NCI-H1092 (cell line): Measurements from ENCODE around the gene SEPTIN2.
"Not testable (repeated sequence)": the region's sequence is repeated elsewhere in the genome, so short reads cannot be mapped to it uniquely, and the experiment has no call there.

Source experiments
- DNase-seq: peaks from one replicate; lab custom pipeline; 2025; lab: John Stamatoyannopoulos, UW

Gene SEPTIN2

DNA sequence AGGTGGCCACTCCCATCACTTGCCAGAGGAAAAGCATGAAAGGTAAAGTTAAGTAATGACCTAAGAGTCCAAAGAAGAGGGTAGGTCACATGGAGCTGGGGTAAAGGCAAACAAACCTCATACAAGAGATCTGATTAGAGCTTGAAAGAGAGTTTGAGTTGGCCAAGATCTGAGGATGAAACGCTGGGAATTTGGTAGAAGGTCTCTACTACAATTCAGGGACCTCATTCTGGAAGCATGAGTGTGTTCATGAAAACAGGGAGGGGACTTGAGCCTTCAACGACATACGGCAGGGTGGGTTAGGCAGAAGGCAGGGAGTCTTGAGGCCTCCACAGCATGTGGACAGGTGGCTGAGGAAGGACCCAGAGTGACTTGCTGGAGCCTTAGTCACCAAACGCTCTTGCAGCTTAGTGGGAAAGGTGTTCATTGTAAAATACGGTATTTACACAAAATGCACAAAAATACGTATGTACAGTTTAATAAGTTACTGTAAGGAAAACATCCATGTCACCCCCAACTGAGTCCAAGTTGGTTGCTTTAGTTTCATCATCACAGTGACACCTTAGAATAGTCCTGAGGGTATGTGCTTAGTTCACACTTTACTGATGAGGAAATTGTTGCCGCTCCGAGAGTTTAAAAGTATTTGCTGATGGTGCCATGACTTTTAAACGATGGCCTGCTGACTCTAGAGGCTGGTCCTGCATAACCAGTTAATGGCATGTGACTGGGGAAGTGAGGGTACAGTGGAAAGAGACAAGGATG, 35.3 kb downstream of the SEPTIN2 start:
- DNase-seq, result no peak

DNA sequence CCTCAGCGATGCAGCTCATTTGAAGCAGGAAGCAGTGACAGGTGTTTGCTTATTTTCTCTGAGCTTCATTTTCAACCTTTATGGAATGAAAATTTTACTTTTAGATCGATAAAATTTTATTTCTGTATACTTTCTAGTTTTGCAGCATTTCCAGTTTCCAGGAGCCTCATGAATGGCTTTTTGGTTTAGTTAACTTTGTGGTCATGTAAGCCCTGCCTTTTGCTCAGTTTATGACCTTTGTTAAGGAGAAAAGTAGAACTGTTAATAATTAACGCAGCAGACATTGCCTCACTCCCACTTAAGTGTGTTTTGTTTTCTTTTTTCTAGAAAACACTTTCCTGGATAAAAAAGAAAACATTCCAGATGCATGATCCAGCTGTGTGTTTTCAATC, 35.9 kb downstream of the SEPTIN2 start:
- DNase-seq, result no peak

DNA sequence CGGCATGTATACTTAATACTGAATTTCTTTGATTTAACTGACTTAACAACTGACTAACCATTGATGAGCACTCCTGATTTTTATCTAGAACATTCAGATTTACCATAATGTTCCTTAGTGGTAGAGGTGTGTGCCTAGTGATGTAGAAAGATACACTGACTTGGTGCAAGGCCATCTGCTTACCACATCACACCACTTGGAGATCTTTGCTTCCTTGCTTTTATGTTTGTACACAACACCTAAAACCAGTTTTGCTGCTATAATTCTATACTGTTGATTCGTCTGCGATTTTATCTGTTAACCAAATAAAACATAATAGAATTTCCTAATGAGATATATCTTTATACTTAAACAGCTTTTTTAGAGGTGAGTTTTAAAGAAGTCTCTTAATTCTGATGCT, 36.5 kb downstream of the SEPTIN2 start:
- no peak for DNase-seq

DNA sequence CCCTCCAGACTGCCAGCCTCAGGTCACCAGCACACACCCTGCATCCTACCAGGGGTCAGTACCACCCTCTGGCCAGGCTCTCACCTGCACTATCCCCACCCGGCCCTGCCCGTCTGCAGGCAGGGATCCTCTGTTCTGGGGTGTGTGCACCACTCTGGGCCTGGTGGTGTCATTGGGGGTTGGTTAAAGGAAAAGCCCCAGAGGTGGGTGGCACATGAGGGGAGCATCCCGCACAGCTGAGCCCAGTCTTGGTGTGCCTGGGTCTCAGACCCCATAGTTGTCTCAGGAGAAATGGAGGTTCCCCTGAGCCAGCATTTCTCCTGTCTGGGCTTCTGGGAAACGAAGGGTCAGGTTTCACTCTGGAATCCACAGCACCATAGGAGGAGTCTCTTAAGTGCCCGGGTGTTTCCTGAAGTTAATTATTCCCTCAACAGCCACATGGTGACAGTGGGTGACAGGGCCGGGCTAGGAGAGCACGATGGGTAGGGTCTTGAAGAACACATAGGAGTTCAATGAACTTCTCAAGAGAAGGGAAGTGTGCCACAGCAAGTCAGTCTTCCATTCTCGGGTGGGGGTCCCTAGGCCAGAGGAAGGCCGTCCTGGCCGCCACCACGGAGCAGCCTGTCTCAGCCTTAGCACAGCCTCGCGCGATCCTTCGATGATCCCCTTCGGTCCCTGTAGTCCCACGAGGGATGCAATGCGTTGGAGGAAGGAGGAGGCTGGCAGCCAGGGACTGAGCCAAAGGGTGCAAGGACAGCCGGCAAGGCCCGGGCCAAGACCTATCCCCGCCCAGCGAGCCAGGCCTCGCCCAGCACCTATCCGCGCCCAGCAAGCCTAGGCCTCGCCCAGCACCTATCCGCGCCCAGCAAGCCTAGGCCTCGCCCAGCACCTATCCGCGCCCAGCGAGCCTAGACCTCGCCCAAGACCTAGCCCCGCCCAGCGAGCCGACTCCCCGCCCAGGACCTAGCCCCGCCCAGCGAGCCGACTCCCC, 39.2 kb downstream of the SEPTIN2 start:
- DNase-seq, result no peak

DNA sequence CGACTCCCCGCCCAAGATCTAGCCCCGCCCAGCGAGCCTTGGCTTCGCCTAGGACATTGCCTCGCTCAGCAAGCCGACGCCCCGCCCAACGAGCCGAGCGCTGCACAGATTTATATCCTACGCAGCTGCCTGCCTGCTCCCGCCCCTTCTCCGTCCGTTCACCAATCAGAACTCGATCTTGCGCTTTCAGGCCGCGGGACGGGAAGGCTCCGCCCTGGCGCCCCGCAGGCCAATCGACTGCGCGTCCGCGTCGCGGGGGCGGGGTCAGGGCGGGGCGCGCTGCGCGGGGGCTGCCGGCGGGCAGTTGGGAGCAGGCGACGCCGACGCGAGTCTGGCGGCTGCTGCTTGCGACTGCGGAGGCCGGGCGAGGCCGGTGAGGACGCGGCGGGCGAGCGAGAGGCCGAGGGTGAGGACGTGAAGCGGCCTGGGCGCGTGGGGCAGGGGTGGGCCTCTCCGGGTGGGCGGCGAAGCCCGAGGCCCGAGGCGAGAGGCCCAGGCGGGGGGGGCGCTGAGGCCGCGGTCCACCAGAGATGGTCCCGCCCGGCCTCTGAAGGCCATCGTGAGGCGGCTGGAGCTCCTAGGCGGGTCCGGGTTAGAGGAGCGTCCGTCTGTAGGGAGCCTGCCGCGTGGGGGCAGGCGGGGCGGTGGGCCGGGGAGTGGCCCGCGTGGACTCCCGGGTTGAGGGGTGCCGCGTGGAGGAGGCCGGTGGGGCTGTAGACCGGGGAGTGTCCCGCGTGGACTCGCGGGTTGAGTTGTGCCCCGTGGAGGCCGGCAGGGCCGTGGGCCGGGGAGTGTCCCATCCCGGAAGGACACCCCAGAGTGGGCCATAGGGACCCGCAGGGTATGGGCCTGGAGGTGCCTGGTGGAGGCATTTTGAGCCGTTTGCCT, 40.5 kb downstream of the SEPTIN2 start, which contains the start of gene FARP2:
FARP2 (plus strand) TSS at position 303 of the 888 bp plus-strand sequence. CDS start 16,823 bp downstream, outside the sequence.
- peak; percentile 97 for DNase-seq

- no peak for DNase-seq
These were observed 41.1 kb downstream of the SEPTIN2 start for GRCh38 chr2:241356871-241357260.

GRCh38 chr2:241357531-241357930, 41.8 kb downstream of the SEPTIN2 start:
- DNase-seq, result no peak

GRCh38 chr2:241358470-241358869, 42.7 kb downstream of the SEPTIN2 start:
- DNase-seq, result no peak

- DNase-seq, result no peak
These were observed 43.8 kb downstream of the SEPTIN2 start for GRCh38 chr2:241359481-241360045.

- no peak for DNase-seq
These were observed 47.7 kb downstream of the SEPTIN2 start for GRCh38 chr2:241363426-241363825.

- no peak for DNase-seq
These were observed 49.1 kb downstream of the SEPTIN2 start for GRCh38 chr2:241364781-241365180.

GRCh38 chr2:241366678-241367077, 51.0 kb downstream of the SEPTIN2 start:
- DNase-seq, result no peak

DNA sequence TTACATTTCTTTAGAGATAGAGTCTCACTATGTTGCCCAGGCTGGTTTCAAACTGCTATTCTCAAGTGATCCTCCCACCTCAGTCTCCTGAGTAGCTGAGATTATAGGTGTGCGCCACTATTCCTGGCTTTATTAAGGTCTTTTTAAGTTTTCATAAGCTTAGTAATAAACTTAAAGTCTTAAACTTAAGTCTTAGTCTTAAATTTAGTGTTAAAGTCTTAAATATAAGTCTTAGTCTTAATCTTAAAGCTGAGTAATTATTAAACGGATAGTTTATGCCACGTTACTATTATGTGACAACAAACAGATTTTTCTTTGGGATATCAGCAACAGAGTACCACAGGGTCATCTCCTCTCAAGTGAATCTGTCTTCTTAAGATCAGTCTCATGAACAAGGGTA, 52.9 kb downstream of the SEPTIN2 start:
- DNase-seq, result no peak

DNA sequence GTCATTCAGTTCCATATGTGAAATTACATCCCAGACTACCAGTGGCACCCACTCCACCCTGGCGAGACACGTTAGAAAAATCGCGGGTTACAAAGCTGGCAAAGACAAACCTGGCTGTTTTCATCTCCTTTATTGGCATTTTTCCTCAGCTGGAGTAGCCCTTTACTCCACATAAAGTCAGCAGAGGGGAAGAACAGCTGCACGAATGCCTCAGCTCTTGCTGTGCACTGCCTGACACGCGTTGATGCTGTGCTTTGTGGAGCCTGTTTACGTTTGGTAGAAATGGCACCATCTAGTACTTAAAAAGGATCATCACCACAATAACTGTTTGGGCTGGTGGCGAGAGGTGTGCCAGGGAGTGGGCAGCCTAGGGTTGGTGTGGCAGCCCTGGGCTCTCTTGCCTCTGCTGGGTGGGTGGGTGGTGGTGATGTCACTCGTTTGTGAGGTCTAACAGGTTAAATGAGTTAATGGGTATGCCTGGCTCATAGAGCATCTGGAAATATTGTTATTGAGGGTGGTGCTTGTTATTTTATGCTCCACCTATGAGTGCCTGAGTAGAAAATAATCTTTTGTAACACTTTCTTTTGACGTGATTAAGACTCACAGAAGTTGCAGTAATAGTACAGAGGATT, 56.8 kb downstream of the SEPTIN2 start:
- no peak for DNase-seq

- DNase-seq, result peak; percentile 10
These were observed 57.7 kb downstream of the SEPTIN2 start for GRCh38 chr2:241373446-241373845.

GRCh38 chr2:241373906-241374305, 58.2 kb downstream of the SEPTIN2 start:
- DNase-seq, result not testable (repeated sequence)

DNA sequence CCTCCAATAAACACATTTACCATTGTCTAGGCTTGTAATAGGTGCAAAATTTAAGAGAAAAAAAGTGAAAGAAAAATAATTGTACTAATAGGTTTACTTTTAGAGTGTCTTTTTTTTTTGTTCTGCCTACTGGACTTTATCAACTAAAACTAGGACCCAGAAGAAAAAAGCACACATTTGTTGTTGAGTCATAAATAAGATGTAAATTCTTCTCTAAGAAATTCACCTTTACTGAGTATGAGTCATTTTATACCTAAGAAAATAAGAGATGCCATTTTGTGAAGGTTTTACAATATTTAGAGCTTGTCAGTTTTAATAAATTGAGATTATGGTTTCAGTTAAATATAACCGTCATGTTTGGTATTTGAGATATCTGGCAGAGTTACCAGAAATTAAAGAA, 59.6 kb downstream of the SEPTIN2 start:
- no peak for DNase-seq

DNA sequence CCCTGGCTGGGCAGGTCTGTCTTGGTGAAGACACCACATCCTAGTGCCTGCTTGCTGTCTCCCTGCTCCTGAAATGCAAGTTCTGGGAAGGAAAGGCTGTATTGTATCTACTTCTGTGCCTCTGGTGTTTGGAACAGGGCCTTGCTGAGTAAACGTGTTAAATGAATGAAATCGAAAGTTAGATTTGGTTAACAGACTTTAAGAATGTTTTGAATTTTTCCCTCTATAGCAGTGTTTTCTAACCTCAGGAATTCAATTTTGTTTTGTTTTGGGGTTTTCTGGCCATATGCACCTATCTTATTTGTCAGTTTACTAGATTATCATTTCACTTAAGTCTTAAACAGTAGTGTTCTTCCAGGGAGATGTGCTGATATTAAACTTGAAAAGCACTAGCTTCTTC, 61.1 kb downstream of the SEPTIN2 start:
- no peak for DNase-seq

DNA sequence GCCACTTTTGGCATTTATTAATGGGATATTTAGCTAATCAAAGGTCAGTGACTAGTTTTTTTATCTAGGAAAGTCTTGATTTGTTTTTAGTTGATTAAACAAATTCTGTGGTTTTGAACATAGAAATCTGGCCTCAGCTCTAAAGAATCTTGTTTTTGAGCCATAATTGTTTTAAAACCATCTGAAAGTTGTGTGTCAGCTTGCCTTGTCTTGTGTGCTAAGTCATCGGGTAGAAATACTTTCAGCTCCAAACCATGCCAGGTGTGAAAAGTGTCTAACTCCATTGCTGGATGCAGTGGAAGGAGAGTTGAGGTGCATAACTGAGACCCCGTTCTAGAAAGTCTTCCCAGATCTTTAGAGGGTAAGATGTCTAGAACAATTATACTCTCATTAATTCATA, 63.1 kb downstream of the SEPTIN2 start:
- DNase-seq, result no peak

DNA sequence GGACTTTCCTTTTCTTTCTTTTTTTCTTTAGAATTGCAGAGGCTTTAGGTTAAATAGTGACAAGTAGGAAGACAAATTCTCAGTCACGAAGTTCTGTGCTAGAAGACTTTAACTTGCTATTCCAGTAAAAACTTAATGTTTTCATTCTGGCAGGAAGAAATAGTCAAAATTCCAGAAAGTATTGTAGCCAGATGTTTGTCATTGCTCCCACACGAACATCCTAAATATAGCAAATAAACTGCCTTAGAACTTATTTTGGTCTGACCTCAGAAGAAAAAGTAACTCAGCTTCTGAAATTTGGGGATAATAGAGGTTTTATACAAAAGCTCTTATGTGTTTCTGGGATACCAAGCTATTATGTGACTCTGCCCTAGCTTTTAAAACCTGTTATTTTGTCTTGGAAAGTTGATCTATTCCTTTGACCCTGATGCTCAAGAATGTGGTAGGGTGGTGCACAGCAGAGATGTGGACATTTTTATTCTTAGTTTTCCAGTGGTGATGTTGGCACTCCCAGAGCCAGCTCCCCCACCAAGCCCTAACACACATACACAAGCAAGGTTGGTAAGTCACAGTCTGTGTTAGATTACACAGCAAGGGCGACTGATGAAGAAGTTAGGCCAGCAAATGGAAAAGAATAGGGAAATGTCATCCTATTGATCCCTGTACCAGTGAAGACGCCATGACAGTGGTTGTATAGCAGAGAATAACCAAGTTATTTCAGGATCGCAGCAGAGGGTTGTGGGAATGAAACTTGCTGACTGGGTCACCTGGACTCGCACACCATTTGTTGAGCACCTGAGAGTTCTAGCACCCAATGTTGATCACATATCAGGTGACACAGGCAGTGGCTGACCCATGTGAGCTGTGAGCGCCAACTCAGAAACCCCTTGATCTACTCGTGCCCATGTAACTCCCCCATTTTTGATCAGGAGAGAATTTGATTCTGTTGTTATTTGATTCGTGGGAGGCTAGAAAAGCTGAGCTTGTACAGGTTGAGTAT, 64.1 kb downstream of the SEPTIN2 start:
- DNase-seq, result no peak
